ENCODE data around the gene GTF2I.
"Not testable (repeated sequence)": the region's sequence is repeated elsewhere in the genome, so short reads cannot be mapped to it uniquely, and the experiment has no call there.

DNA sequence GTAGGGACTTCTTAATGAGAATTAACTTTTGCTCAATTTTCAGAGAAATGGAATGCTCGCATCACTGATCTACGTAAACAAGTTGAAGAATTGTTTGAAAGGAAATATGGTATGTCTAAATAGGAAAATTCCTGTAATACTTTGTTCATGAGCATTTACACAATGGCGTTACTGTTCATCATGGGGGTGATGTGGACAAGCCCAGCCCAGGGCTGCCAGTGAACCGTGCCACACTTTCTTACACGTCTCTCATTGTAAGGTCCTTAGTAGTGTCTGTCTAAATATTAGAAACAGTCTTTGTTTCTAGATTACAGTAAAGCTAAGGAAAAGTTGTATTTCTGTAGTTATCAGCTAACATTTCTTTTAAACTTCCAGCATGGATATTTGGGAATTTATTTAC is 72.7 kb downstream of the GTF2I start:
- not testable (repeated sequence) for TF ChIP-seq EZH2 (IDR thresholded peaks at IDR 0.05; ENCODE audit: low read depth, unreplicated experiment); REST (IDR thresholded peaks at IDR 0.05; ENCODE audit: unreplicated experiment); POLR2AphosphoS5 (IDR thresholded peaks at IDR 0.05; ENCODE audit: low read depth); EZH2phosphoT487 (IDR thresholded peaks at IDR 0.05; ENCODE audit: unreplicated experiment); ZNF114 (CRISPR knock-in tag; IDR thresholded peaks at IDR 0.05)
- TF ChIP-seq, protein P1, sequence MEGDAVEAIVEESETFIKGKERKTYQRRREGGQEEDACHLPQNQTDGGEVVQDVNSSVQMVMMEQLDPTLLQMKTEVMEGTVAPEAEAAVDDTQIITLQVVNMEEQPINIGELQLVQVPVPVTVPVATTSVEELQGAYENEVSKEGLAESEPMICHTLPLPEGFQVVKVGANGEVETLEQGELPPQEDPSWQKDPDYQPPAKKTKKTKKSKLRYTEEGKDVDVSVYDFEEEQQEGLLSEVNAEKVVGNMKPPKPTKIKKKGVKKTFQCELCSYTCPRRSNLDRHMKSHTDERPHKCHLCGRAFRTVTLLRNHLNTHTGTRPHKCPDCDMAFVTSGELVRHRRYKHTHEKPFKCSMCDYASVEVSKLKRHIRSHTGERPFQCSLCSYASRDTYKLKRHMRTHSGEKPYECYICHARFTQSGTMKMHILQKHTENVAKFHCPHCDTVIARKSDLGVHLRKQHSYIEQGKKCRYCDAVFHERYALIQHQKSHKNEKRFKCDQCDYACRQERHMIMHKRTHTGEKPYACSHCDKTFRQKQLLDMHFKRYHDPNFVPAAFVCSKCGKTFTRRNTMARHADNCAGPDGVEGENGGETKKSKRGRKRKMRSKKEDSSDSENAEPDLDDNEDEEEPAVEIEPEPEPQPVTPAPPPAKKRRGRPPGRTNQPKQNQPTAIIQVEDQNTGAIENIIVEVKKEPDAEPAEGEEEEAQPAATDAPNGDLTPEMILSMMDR (conservative IDR thresholded peaks at IDR 0.05; ENCODE audit: low read depth in 2 of 2), result not testable (repeated sequence)
